GM18867 (cell line): ENCODE results near the gene ALLC.
A peak's percentile ranks its signal among the peaks of the same experiment; 100 is the strongest.
"Not testable (repeated sequence)": the region's sequence is repeated elsewhere in the genome, so short reads cannot be mapped to it uniquely, and the experiment has no call there.

Experiments used
- ATAC-seq: cut with Tn5 transposase; IDR thresholded peaks from one replicate; pipeline ENCODE4 v1.9.1; 2021; ENCODE audit warnings: mild to moderate bottlenecking, moderate library complexity; ENCODE audit not compliant: unreplicated experiment

Gene ALLC

GRCh38 chr2:3657881-3658280, at the start of gene ALLC:
TSS of gene ALLC (plus strand) at chr2:3658200. CDS start at chr2:3671158, 12,958 bp downstream.
- ATAC-seq, result no peak

- no peak for ATAC-seq
Observed at GRCh38 chr2:3608373-3609278, 49.4 kb upstream of the ALLC start.

GRCh38 chr2:3609279-3609673, 48.7 kb upstream of the ALLC start:
- ATAC-seq, result peak; percentile 71

- no peak for ATAC-seq
Observed at GRCh38 chr2:3610415-3610814, 47.6 kb upstream of the ALLC start.

- ATAC-seq, result no peak
Observed at GRCh38 chr2:3610881-3611505, 47.0 kb upstream of the ALLC start.

- no peak for ATAC-seq
Observed at GRCh38 chr2:3611589-3611988, 46.4 kb upstream of the ALLC start.

- ATAC-seq, result no peak
Observed at GRCh38 chr2:3612639-3613523, 45.1 kb upstream of the ALLC start.

GRCh38 chr2:3613524-3613905, 44.5 kb upstream of the ALLC start:
- ATAC-seq, result no peak

- not testable (repeated sequence) for ATAC-seq
Observed at GRCh38 chr2:3614743-3615142, 43.3 kb upstream of the ALLC start.

- not testable (repeated sequence) for ATAC-seq
Observed at GRCh38 chr2:3615541-3616200, 42.3 kb upstream of the ALLC start.

GRCh38 chr2:3616435-3617197, 41.4 kb upstream of the ALLC start:
- ATAC-seq, result not testable (repeated sequence)

- ATAC-seq, result no peak
Observed at GRCh38 chr2:3617198-3617890, 40.7 kb upstream of the ALLC start.

GRCh38 chr2:3618367-3618766, 39.6 kb upstream of the ALLC start:
- no peak for ATAC-seq

- ATAC-seq, result no peak
Observed at GRCh38 chr2:3619033-3619432, 39.0 kb upstream of the ALLC start.

- not testable (repeated sequence) for ATAC-seq
Observed at GRCh38 chr2:3619661-3620060, 38.3 kb upstream of the ALLC start.

GRCh38 chr2:3620834-3621233, 37.2 kb upstream of the ALLC start:
- no peak for ATAC-seq

GRCh38 chr2:3622967-3623366, 35.0 kb upstream of the ALLC start:
- ATAC-seq, result no peak

GRCh38 chr2:3624059-3624794, 33.8 kb upstream of the ALLC start:
- no peak for ATAC-seq

GRCh38 chr2:3625186-3625585, 32.8 kb upstream of the ALLC start:
- ATAC-seq, result no peak
